ENCODE measurements around the gene HSPA12B. TPM values are rescaled to one million over a fixed set of nuclear protein-coding genes. Genes with fewer than 3 reads are reported as not detected.

The HSPA12B gene
- total and polyA plus RNA-seq, 2 of the 8 experiments (the other 6 are each of a cell fraction or from before 2014, with no cell fraction given), result 2.2 to 4.3 TPM

GRCh38 chr20:3768342-3769130 is 36.1 kb downstream of the HSPA12B start (continued):
- peak; percentile 36 to 80; a peak in 1 of 4 replicates for TF ChIP-seq SIN3A (conservative IDR thresholded peaks at IDR 0.05 in 1 of 2, IDR thresholded peaks at IDR 0.05 in 1 of 2; ENCODE audit: low read depth in 1 of 2, low read length in 2 of 2)
- no peak for TF ChIP-seq POLR2AphosphoS5 (IDR thresholded peaks at IDR 0.05; ENCODE audit: low read depth, low read length)
- peak; percentile 48 to 58 for TF ChIP-seq RAD21 (IDR thresholded peaks at IDR 0.05 in 1 of 2, conservative IDR thresholded peaks at IDR 0.05 in 1 of 2; ENCODE audit: low read depth in 2 of 2, low read length in 2 of 2)
- peak; percentile 41; the same call in 1 of the 2 replicates for TF ChIP-seq TBP (IDR thresholded peaks at IDR 0.05; ENCODE audit: low read depth, low read length)
- 0 out of 2 replicates have a peak, but pooled peaks have one; percentile 13 for TF ChIP-seq MAX (IDR thresholded peaks at IDR 0.05)
- no peak for TF ChIP-seq NRF1 (IDR thresholded peaks at IDR 0.05; ENCODE audit: low read depth, low read length)
- TF ChIP-seq CHD1 (IDR thresholded peaks at IDR 0.05; ENCODE audit: low read depth, low read length), result no peak
- TF ChIP-seq NANOG (IDR thresholded peaks at IDR 0.05; ENCODE audit: insufficient read depth, low read depth, low read length, poor library complexity, severe bottlenecking), result no peak
- peak; percentile 48 for TF ChIP-seq KDM4A (IDR thresholded peaks at IDR 0.05; ENCODE audit: low read depth, low read length, severe bottlenecking)
- TF ChIP-seq FOSL1 (IDR thresholded peaks at IDR 0.05; ENCODE audit: insufficient read depth, low read depth, low read length), result no peak
- TF ChIP-seq JUN (IDR thresholded peaks at IDR 0.05; ENCODE audit: low read depth, low read length), result no peak

Data from H1 (cell line).